GM12878 (cell line): ENCODE results near the gene DEFB123. TPM values are rescaled to one million over a fixed set of nuclear protein-coding genes. Genes with fewer than 3 reads are reported as not detected.

Experiments used
- ATAC-seq: fragments of 200-7000 bp; cut with Tn5 transposase; 3 replicates; pipeline ENCODE4 v1.9.1; 2020; ENCODE audit warnings: mild to moderate bottlenecking, moderate library complexity
- BruUV-seq: library from RNA; stranded (reverse); fragments of 400-500 nt; replicated peaks from 2 replicates; lab custom pipeline; 2021; lab: Mats Ljungman, UMichigan
- CTCF ChIA-PET: fragments of 300-600 bp; sonication (Branson Sonifier 250); formaldehyde crosslinking; extraction: SDS; loops from one replicate; lab custom pipeline; 2021; ENCODE audit warnings: inconsistent platforms; lab: Yijun Ruan, JAX
- POLR2A ChIA-PET: fragments of 350-600 bp; formaldehyde crosslinking; extraction: SDS; loops from one replicate; lab custom pipeline; 2021; ENCODE audit warnings: inconsistent platforms; lab: Charles Lee
- RAD21 ChIA-PET: fragments of 300-600 bp; sonication (Branson Sonifier 250); formaldehyde crosslinking; loops from one replicate; lab custom pipeline; 2023; ENCODE audit warnings: antibody characterized with exemption; ENCODE audit not compliant: unreplicated experiment; lab: Charles Lee
- SMC1A ChIA-PET: fragments of 300-600 bp; sonication (Branson Sonifier 250); formaldehyde crosslinking; loops from one replicate; lab custom pipeline; 2023; ENCODE audit not compliant: unreplicated experiment, uncharacterized antibody; lab: Charles Lee
- DNase-seq: peaks from one replicate; pipeline ENCODE4 v3.0.0-alpha.2; 2011; ENCODE audit warnings: low read depth, low spot score
- FAIRE-seq: peaks from 3 replicates; lab custom pipeline; 2011; peaks lifted over from hg19 to GRCh38; lab: Jason Lieb, UNC
- H2AFZ ChIP-seq: 2 replicates; pipeline ENCODE4 v1.6.0; 2011; ENCODE audit warnings: low read depth, low read length, control low read depth; ENCODE audit not compliant: control insufficient read depth
- H3K27ac ChIP-seq: 2 replicates; pipeline ENCODE4 v1.5.1; 2011; ENCODE audit warnings: control low read depth; ENCODE audit not compliant: control insufficient read depth, insufficient read depth
- H3K27me3 ChIP-seq, 2 experiments: replicated peaks in 1 of 2; 2 replicates each; pipeline versions ENCODE4 v1.6.0 to v1.6.1; 2011; ENCODE audit warnings: low read length in 1 of 2; ENCODE audit not compliant: control insufficient read depth in 2 of 2, insufficient read depth in 2 of 2
- H3K36me3 ChIP-seq, 2 experiments: 2 replicates each; pipeline ENCODE4 v1.5.1; 2011; ENCODE audit warnings: low read length in 1 of 2; ENCODE audit not compliant: control insufficient read depth in 2 of 2, insufficient read depth in 2 of 2
- H3K4me1 ChIP-seq: 2 replicates; pipeline ENCODE4 v1.6.1; 2011; ENCODE audit warnings: mild to moderate bottlenecking, low read length, moderate library complexity, mixed read lengths; ENCODE audit not compliant: control insufficient read depth, insufficient read depth
- H3K4me2 ChIP-seq: 2 replicates; pipeline ENCODE4 v1.6.0; 2011; ENCODE audit warnings: control low read depth; ENCODE audit not compliant: control insufficient read depth, insufficient read depth
- H3K4me3 ChIP-seq: fragments of 200-600 bp; sonication (generic); 2 replicates; pipeline ENCODE4 v1.5.1; 2016
- H3K79me2 ChIP-seq: 2 replicates; pipeline ENCODE4 v1.6.0; 2011; ENCODE audit warnings: low read length; ENCODE audit not compliant: control insufficient read depth, insufficient read depth
- H3K9ac ChIP-seq: 2 replicates; pipeline ENCODE4 v1.8.0; 2011; ENCODE audit warnings: low read length, control low read depth, mixed read lengths; ENCODE audit not compliant: control insufficient read depth, insufficient read depth
- H3K9me3 ChIP-seq: replicated peaks from 3 replicates; pipeline ENCODE4 v1.5.1; 2011; ENCODE audit warnings: mild to moderate bottlenecking, low read length; ENCODE audit not compliant: control insufficient read depth, insufficient read depth
- H4K20me1 ChIP-seq: 2 replicates; pipeline ENCODE4 v1.6.0; 2011; ENCODE audit not compliant: control insufficient read depth, insufficient read depth
- ATF3 ChIP-seq: IDR thresholded peaks from 2 replicates; pipeline ENCODE4 v1.6.1; 2011; ENCODE audit warnings: low read depth, mild to moderate bottlenecking, low read length, moderate library complexity, borderline replicate concordance; ENCODE audit errors: extremely low read depth
- CBFB ChIP-seq: IDR thresholded peaks from 2 replicates; pipeline ENCODE4 v1.6.1; 2016; ENCODE audit warnings: antibody characterized with exemption, low read depth
- CEBPB ChIP-seq, 2 experiments: fragments of 150-350 bp in 1 of 2; IDR thresholded peaks; 2 replicates each; pipeline ENCODE4 v1.6.1; 2012 to 2014; ENCODE audit warnings: low read depth in 2 of 2, low read length in 2 of 2, borderline replicate concordance in 1 of 2, inconsistent platforms in 1 of 2
- CHD4 ChIP-seq: fragments of 200-600 bp; sonication (generic); IDR thresholded peaks from 2 replicates; pipeline ENCODE4 v1.6.1; 2016; ENCODE audit warnings: mild to moderate bottlenecking
- DPF2 ChIP-seq: fragments of 450-650 bp; IDR thresholded peaks from 2 replicates; pipeline ENCODE4 v1.6.1; 2017; ENCODE audit warnings: mild to moderate bottlenecking
- JUNB ChIP-seq: IDR thresholded peaks from 2 replicates; pipeline ENCODE4 v1.6.1; 2016; ENCODE audit warnings: antibody characterized with exemption, mild to moderate bottlenecking
- MYC ChIP-seq: IDR thresholded peaks from 2 replicates; pipeline ENCODE4 v1.6.1; 2011; ENCODE audit warnings: mild to moderate bottlenecking, low read length, moderate library complexity, inconsistent platforms; ENCODE audit not compliant: insufficient read depth, insufficient replicate concordance, insufficient read length, severe bottlenecking
- NFYB ChIP-seq: IDR thresholded peaks from 2 replicates; pipeline ENCODE4 v1.6.1; 2011; ENCODE audit warnings: low read depth, mild to moderate bottlenecking, low read length, improper control_type of control experiment, moderate library complexity; ENCODE audit not compliant: insufficient read depth
- NRF1 ChIP-seq: conservative IDR thresholded peaks from 2 replicates; pipeline ENCODE4 v1.6.1; 2011; ENCODE audit warnings: mild to moderate bottlenecking, low read depth, low read length, improper control_type of control experiment
- PKNOX1 ChIP-seq: fragments of 450-650 bp; IDR thresholded peaks from 2 replicates; pipeline ENCODE4 v1.6.1; 2016; ENCODE audit warnings: mild to moderate bottlenecking
- RFX5 ChIP-seq: IDR thresholded peaks from 2 replicates; pipeline ENCODE4 v1.6.1; 2011; ENCODE audit warnings: low read depth, low read length, improper control_type of control experiment
- SREBF1 ChIP-seq: IDR thresholded peaks from 2 replicates; pipeline ENCODE4 v1.6.1; 2012; ENCODE audit warnings: mild to moderate bottlenecking, low read length
- TAF1 ChIP-seq: IDR thresholded peaks from 2 replicates; pipeline ENCODE4 v1.6.1; 2011; ENCODE audit warnings: mild to moderate bottlenecking, low read depth, low read length, borderline replicate concordance
- TCF7 ChIP-seq: IDR thresholded peaks from 2 replicates; pipeline ENCODE4 v1.6.1; 2014; ENCODE audit warnings: antibody characterized with exemption, borderline replicate concordance
- ZBED1 ChIP-seq: IDR thresholded peaks from 2 replicates; pipeline ENCODE4 v1.6.1; 2016; ENCODE audit warnings: borderline replicate concordance
- WGBS: methylation state at CpG from one replicate; pipeline ENCODE4 v1.1.6; 2016; ENCODE audit warnings: low lambda C conversion rate; ENCODE audit not compliant: insufficient replicate concordance, insufficient coverage; ENCODE audit errors: missing lambda C conversion rate; 5-methylcytosine and 5-hydroxymethylcytosine counted together
- in situ Hi-C: fragments of 300-500 bp; cut with MboI; formaldehyde crosslinking; loops from 9 replicates; pipeline ENCODE4 v1.14.3; 2018; ENCODE audit warnings: mixed read lengths
- intact Hi-C: fragments of 100-400 bp; cut with micrococcal nuclease; formaldehyde crosslinking; loops from one replicate; pipeline ENCODE4 v1.14.2; 2022; ENCODE audit not compliant: unreplicated experiment
- polyA plus RNA-seq, 11 experiments: library from polyadenylated mRNA; depleted of rRNA in 4 of 11; unstranded in 6 of 11; stranded (reverse) in 5 of 11; fragments of >200 nt; fragmentation: Nextera tagmentation in 4 of 11; fragmentation: Illumina TruSeq in 1 of 11; extraction: Ambion mirVana in 4 of 11; extraction: Trizol in 1 of 11; gene quantifications; 1 replicate in 1 of 11; 2 replicates in 10 of 11; pipeline versions ENCODE4 v1.2.1 to v1.2.3, GENCODE V29; 2011 to 2016; ENCODE audit warnings: inconsistent platforms in 2 of 11, missing spikeins in 2 of 11, low read depth in 1 of 11
- total RNA-seq, 4 experiments: library from RNA; depleted of rRNA in 3 of 4; stranded (reverse); fragments of >200 nt in 3 of 4; fragmentation: Illumina TruSeq in 1 of 4; extraction: Trizol in 1 of 4; gene quantifications; 2 replicates each; pipeline versions ENCODE4 v1.2.1 to v1.2.3, GENCODE V29; 2013 to 2021
- TF ChIP-seq, protein P1 (sequence below): IDR thresholded peaks from 2 replicates; pipeline ENCODE4 v1.6.1; 2012; ENCODE audit warnings: low read depth, low read length, improper control_type of control experiment

Gene DEFB123
- total and polyA plus RNA-seq, 10 of the 15 experiments (the other 5 are each of a cell fraction or from before 2014, with no cell fraction given) = not detected

- ChIA-PET CTCF (interaction anchor here (1.3 kb wide), 1 partner anchor 25 kb away, joined by 4 read pairs; no protein-coding TSS in a partner anchor), RAD21 (no interaction called here), SMC1A (no interaction called here), POLR2A (no interaction called here)
- intact Hi-C loops = no loop called here
- H3K36me3 ChIP-seq = no peaks in the 10 kb centered on the region
- no peak for FAIRE-seq
- no peak overlapping the region for H2AFZ ChIP-seq
- no peak overlapping the region for H3K4me3 ChIP-seq
- 40% methylated on average over 6 of the region's 6 CpGs for WGBS
- H3K79me2 ChIP-seq = no peaks in the 10 kb centered on the region
- no peak for DNase-seq
- peaks cover 10 to 13% of the 10 kb centered on the region in 2 experiments for H3K27me3 ChIP-seq
- H4K20me1 ChIP-seq = no peaks in the 10 kb centered on the region
- H3K9me3 ChIP-seq = no peaks in the 10 kb centered on the region
- no peak overlapping the region for H3K9ac ChIP-seq
- no peak for ATAC-seq
- in situ Hi-C loops = no loop called here
- TF ChIP-seq NFYB = no peak
- TF ChIP-seq PKNOX1 = no peak
- no peak for TF ChIP-seq SREBF1
- TF ChIP-seq NRF1 = no peak
- H3K4me1 ChIP-seq = peaks cover 4% of the 10 kb centered on the region
- H3K4me2 ChIP-seq = no peak overlapping the region
- no TSS peak for BruUV-seq
- H3K27ac ChIP-seq = no peak overlapping the region
These were observed 36.3 kb downstream of the DEFB123 start for GRCh38 chr20:31476643-31477215.

DNA sequence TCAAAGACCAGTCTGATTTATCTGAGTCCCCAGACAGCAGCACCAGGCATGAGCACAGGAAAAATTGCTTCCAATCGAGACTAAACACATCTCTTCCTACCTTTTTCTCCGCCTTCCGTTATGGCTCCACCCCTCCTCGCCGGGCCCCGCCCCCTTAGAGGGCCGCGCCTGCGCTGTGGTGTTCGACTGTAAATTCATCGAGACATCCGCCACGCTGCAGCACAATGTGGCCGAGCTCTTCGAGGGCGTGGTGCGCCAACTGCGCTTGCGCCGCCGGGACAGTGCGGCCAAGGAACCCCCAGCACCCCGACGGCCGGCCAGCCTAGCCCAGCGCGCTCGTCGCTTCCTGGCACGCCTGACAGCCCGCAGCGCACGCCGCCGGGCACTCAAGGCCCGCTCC is 43.6 kb downstream of the DEFB123 start:
- POLR2A ChIA-PET = interaction anchor here (0.7 kb wide), 1 partner anchor 102 kb away, joined by 3 read pairs; no protein-coding TSS in a partner anchor
- no peak for TF ChIP-seq CHD4
- no peak for TF ChIP-seq JUNB
- no peak for TF ChIP-seq CBFB
- TF ChIP-seq NFYB = no peak
- TF ChIP-seq CEBPB (IDR thresholded peaks at IDR 0.05; ENCODE audit: borderline replicate concordance in 1 of 2, low read depth in 2 of 2, low read length in 2 of 2) = no peak
- no peak for TF ChIP-seq ATF3
- no peak for TF ChIP-seq TCF7
- no peak for TF ChIP-seq TAF1
- TF ChIP-seq, protein P1, sequence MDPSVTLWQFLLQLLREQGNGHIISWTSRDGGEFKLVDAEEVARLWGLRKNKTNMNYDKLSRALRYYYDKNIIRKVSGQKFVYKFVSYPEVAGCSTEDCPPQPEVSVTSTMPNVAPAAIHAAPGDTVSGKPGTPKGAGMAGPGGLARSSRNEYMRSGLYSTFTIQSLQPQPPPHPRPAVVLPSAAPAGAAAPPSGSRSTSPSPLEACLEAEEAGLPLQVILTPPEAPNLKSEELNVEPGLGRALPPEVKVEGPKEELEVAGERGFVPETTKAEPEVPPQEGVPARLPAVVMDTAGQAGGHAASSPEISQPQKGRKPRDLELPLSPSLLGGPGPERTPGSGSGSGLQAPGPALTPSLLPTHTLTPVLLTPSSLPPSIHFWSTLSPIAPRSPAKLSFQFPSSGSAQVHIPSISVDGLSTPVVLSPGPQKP = no peak
- no peak for TF ChIP-seq DPF2
- TF ChIP-seq RFX5 = no peak
- no peak for TF ChIP-seq MYC
- TF ChIP-seq ZBED1 = no peak
- Histone ChIP-seq H3K27ac (no peak overlapping the region), H3K36me3 (no peaks in the 10 kb centered on the region), H3K9ac (no peak overlapping the region), H4K20me1 (no peaks in the 10 kb centered on the region), H3K9me3 (no peaks in the 10 kb centered on the region), H3K79me2 (no peaks in the 10 kb centered on the region), H3K4me2 (no peak overlapping the region), H2AFZ (no peak overlapping the region), H3K4me1 (no peaks in the 10 kb centered on the region), H3K4me3 (no peak overlapping the region), H3K27me3 (peaks cover 1 to 2% of the 10 kb centered on the region in 2 experiments; a peak in 3 of 4 replicates)
- in situ Hi-C loops = no loop called here
- DNase-seq = no peak
- CTCF ChIA-PET = interaction anchor here (0.6 kb wide), 1 partner anchor 170 kb away, joined by 3 read pairs; no protein-coding TSS in a partner anchor
- ATAC-seq = no peak
- RAD21 ChIA-PET = no interaction called here
- no TSS peak for BruUV-seq
- FAIRE-seq = no peak
- SMC1A ChIA-PET = no interaction called here
- intact Hi-C loops = no loop called here
- 65% methylated on average over 36 of the region's 36 CpGs for WGBS
